Ishikawa (cell line): ENCODE measurements around the gene FOXN1.

Source experiments
- CEBPB ChIP-seq: IDR thresholded peaks from 2 replicates; pipeline ENCODE4 v1.6.1; 2012
- CREB1 ChIP-seq: IDR thresholded peaks from 2 replicates; pipeline ENCODE4 v1.6.1; 2012; ENCODE audit warnings: low read depth
- EGR1 ChIP-seq: IDR thresholded peaks from 2 replicates; pipeline ENCODE4 v1.6.1; 2012
- EP300 ChIP-seq: IDR thresholded peaks from 2 replicates; pipeline ENCODE4 v1.6.1; 2012; ENCODE audit warnings: borderline replicate concordance
- FOXM1 ChIP-seq: IDR thresholded peaks from 2 replicates; pipeline ENCODE4 v1.6.1; 2012; ENCODE audit warnings: low read depth, borderline replicate concordance
- MAX ChIP-seq: IDR thresholded peaks from 2 replicates; pipeline ENCODE4 v1.6.1; 2012
- NFIC ChIP-seq: IDR thresholded peaks from 2 replicates; pipeline ENCODE4 v1.6.1; 2012
- RAD21 ChIP-seq: IDR thresholded peaks from 2 replicates; pipeline ENCODE4 v1.6.1; 2012; ENCODE audit warnings: low read depth
- REST ChIP-seq: IDR thresholded peaks from 2 replicates; pipeline ENCODE4 v1.6.1; 2012; ENCODE audit warnings: low read depth, mild to moderate bottlenecking
- TAF1 ChIP-seq: IDR thresholded peaks from 2 replicates; pipeline ENCODE4 v1.6.1; 2012; ENCODE audit warnings: low read depth, mild to moderate bottlenecking
- TEAD4 ChIP-seq: IDR thresholded peaks from 2 replicates; pipeline ENCODE4 v1.6.1; 2012
- YY1 ChIP-seq: IDR thresholded peaks from 2 replicates; pipeline ENCODE4 v1.6.1; 2012; ENCODE audit warnings: low read depth
- ZBTB7A ChIP-seq: IDR thresholded peaks from 2 replicates; pipeline ENCODE4 v1.6.1; 2012; ENCODE audit warnings: low read depth

DNA sequence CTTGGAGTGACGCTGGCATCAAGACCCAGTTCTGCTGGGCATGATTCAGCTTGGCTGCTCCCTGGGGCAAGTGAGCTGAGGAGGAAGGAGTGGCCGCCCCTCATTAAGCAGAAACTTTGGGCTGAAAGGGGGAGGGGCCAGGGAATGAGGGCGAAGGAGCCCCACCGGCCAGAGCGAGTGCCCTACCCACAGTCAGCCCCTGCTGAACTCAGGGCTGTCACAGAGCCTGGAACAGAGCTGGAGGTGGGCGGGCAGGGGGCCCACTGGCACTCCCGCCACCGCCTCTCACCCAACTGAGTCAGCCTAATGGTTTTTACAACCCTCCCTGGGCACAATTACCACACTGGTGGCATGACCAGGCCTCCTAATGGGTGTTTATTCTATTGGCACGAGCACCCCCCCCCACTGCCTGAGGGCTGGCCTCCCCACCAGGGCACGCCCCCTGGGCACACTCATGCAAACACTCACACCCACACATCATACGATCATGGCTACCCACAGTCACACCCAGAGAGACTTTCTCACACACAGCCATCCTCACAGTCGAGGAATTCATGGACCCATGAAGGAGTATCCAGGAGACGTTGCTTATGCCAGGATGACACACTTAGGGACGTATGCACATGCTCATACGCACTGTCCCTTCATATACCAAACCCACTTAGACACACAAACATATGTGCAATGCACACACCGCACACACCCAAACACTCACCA is 27.1 kb downstream of the FOXN1 start:
- TF ChIP-seq REST (no peak), NFIC (no peak), TEAD4 (no peak), EP300 (no peak), FOXM1 (no peak), MAX (no peak), CEBPB (no peak), RAD21 (no peak), TAF1 (no peak), CREB1 (no peak), ZBTB7A (no peak), YY1 (no peak), EGR1 (no peak)
